ENCODE data around the gene TAL1.
A peak's percentile ranks its signal among the peaks of the same experiment; 100 is the strongest.

DNA sequence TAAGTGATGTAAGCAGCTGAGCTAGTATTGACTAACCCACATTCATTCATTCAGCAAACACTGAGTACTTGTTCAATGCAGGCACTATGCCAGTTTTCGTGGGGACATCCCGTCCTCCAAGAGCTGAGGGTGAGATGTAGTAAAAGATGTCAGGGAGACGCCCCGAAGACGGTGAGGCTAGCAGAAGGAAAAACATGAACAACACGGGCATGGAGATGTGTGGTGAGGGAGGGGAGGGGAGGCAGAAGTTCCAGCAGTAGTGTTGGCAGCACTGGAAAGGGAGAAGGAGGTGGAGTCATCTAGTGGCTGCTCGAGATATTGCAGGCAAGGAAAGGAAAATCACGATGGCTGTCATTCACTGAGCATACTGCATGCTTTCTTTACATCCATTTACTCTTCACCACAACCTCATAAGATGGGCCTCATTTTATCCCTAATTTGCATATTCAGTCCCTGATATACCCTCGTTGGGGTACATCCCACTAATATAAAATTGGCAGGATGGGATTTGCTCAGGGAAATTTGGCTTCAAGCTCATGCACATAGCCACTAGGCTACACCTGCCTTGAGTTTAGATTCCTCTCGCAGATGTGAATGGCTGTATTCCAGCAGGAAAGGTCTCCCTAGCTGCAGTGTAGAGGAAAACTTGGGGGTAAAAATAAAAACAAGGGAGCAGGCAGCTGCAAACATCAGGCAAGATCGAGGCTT is 56.6 kb downstream of the TAL1 start:
- no peak for TF ChIP-seq POLR2A (IDR thresholded peaks at IDR 0.05)
- TF ChIP-seq, protein P1, sequence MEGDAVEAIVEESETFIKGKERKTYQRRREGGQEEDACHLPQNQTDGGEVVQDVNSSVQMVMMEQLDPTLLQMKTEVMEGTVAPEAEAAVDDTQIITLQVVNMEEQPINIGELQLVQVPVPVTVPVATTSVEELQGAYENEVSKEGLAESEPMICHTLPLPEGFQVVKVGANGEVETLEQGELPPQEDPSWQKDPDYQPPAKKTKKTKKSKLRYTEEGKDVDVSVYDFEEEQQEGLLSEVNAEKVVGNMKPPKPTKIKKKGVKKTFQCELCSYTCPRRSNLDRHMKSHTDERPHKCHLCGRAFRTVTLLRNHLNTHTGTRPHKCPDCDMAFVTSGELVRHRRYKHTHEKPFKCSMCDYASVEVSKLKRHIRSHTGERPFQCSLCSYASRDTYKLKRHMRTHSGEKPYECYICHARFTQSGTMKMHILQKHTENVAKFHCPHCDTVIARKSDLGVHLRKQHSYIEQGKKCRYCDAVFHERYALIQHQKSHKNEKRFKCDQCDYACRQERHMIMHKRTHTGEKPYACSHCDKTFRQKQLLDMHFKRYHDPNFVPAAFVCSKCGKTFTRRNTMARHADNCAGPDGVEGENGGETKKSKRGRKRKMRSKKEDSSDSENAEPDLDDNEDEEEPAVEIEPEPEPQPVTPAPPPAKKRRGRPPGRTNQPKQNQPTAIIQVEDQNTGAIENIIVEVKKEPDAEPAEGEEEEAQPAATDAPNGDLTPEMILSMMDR (IDR thresholded peaks at IDR 0.05): peak; percentile 82 to 96 (median 90)
